ENCODE measurements around the gene TMEM63B. TPM values are rescaled to one million over a fixed set of nuclear protein-coding genes. Genes with fewer than 3 reads are reported as not detected.
A peak's percentile ranks its signal among the peaks of the same experiment; 100 is the strongest.
"Not testable (repeated sequence)": the region's sequence is repeated elsewhere in the genome, so short reads cannot be mapped to it uniquely, and the experiment has no call there.

The TMEM63B gene
- total RNA-seq, 1 donor from 2014 or later = 20.3 TPM

- no peak for DNase-seq (ENCODE audit: low spot score)
- Mint-ChIP-seq H3K27me3 (ENCODE audit: low read depth) (no peaks in the 10 kb centered on the region), H3K4me3 (ENCODE audit: low read depth) (no peak overlapping the region), H3K9me3 (no peaks in the 10 kb centered on the region), H3K4me1 (ENCODE audit: low read depth) (peaks cover 26% of the 10 kb centered on the region), H3K27ac (no peak overlapping the region), H3K36me3 (ENCODE audit: low read depth) (no peaks in the 10 kb centered on the region)
- intact Hi-C loops (cut with micrococcal nuclease) = no loop called here
Measured at GRCh38 chr6:44189257-44189656, 61.9 kb downstream of the TMEM63B start.

- no peak for DNase-seq (ENCODE audit: low spot score)
- no peaks in the 10 kb centered on the region for H3K36me3 Mint-ChIP-seq (ENCODE audit: low read depth)
- H3K27ac Mint-ChIP-seq = no peak overlapping the region
- peaks cover 4% of the 10 kb centered on the region for H3K27me3 Mint-ChIP-seq (ENCODE audit: low read depth)
- intact Hi-C loops (cut with micrococcal nuclease) = loop anchor here (1.0 kb wide), 1 partner anchor 48 kb away; no protein-coding TSS in a partner anchor
- H3K4me1 Mint-ChIP-seq (ENCODE audit: low read depth) = peaks cover 26% of the 10 kb centered on the region
- H3K9me3 Mint-ChIP-seq = no peaks in the 10 kb centered on the region
- H3K4me3 Mint-ChIP-seq (ENCODE audit: low read depth) = no peak overlapping the region
Measured at GRCh38 chr6:44190715-44191114, 63.4 kb downstream of the TMEM63B start.

- H3K4me1 Mint-ChIP-seq (ENCODE audit: low read depth) = peaks cover 20% of the 10 kb centered on the region
- H3K36me3 Mint-ChIP-seq (ENCODE audit: low read depth) = no peaks in the 10 kb centered on the region
- no peak for DNase-seq (ENCODE audit: low spot score)
- H3K9me3 Mint-ChIP-seq = no peaks in the 10 kb centered on the region
- peaks cover 4% of the 10 kb centered on the region for H3K27me3 Mint-ChIP-seq (ENCODE audit: low read depth)
- peak overlapping the region; percentile 2 for H3K27ac Mint-ChIP-seq
- no peak overlapping the region for H3K4me3 Mint-ChIP-seq (ENCODE audit: low read depth)
- intact Hi-C loops (cut with micrococcal nuclease) = no loop called here
Measured at GRCh38 chr6:44192428-44193041, 65.2 kb downstream of the TMEM63B start.

GRCh38 chr6:44193307-44193910, 66.1 kb downstream of the TMEM63B start:
- H3K27ac Mint-ChIP-seq = no peak overlapping the region
- no peaks in the 10 kb centered on the region for H3K36me3 Mint-ChIP-seq (ENCODE audit: low read depth)
- H3K9me3 Mint-ChIP-seq = no peaks in the 10 kb centered on the region
- intact Hi-C loops (cut with micrococcal nuclease) = no loop called here
- DNase-seq (ENCODE audit: low spot score) = no peak
- no peak overlapping the region for H3K4me3 Mint-ChIP-seq (ENCODE audit: low read depth)
- H3K27me3 Mint-ChIP-seq (ENCODE audit: low read depth) = peaks cover 4% of the 10 kb centered on the region
- peaks cover 20% of the 10 kb centered on the region for H3K4me1 Mint-ChIP-seq (ENCODE audit: low read depth)

- H3K27me3 Mint-ChIP-seq (ENCODE audit: low read depth) = peaks cover 5% of the 10 kb centered on the region
- no peak overlapping the region for H3K27ac Mint-ChIP-seq
- no peaks in the 10 kb centered on the region for H3K36me3 Mint-ChIP-seq (ENCODE audit: low read depth)
- H3K4me1 Mint-ChIP-seq (ENCODE audit: low read depth) = peaks cover 17% of the 10 kb centered on the region
- intact Hi-C loops (cut with micrococcal nuclease) = no loop called here
- no peaks in the 10 kb centered on the region for H3K9me3 Mint-ChIP-seq
- no peak overlapping the region for H3K4me3 Mint-ChIP-seq (ENCODE audit: low read depth)
- DNase-seq (ENCODE audit: low spot score) = no peak
Measured at GRCh38 chr6:44194326-44194725, 67.0 kb downstream of the TMEM63B start.

GRCh38 chr6:44196351-44196750, 69.0 kb downstream of the TMEM63B start:
- H3K4me1 Mint-ChIP-seq (ENCODE audit: low read depth) = peaks cover 12% of the 10 kb centered on the region
- H3K27ac Mint-ChIP-seq; H3K9me3 Mint-ChIP-seq; H3K27me3 Mint-ChIP-seq (ENCODE audit: low read depth); intact Hi-C loops (cut with micrococcal nuclease); H3K36me3 Mint-ChIP-seq (ENCODE audit: low read depth); H3K4me3 Mint-ChIP-seq (ENCODE audit: low read depth); DNase-seq (ENCODE audit: low spot score): not testable (repeated sequence)

- H3K27me3 Mint-ChIP-seq (ENCODE audit: low read depth) = peaks cover 8% of the 10 kb centered on the region
- H3K27ac Mint-ChIP-seq = no peak overlapping the region
- no peak overlapping the region for H3K4me3 Mint-ChIP-seq (ENCODE audit: low read depth)
- no peaks in the 10 kb centered on the region for H3K4me1 Mint-ChIP-seq (ENCODE audit: low read depth)
- no peak for DNase-seq (ENCODE audit: low spot score)
- no peaks in the 10 kb centered on the region for H3K9me3 Mint-ChIP-seq
- no peaks in the 10 kb centered on the region for H3K36me3 Mint-ChIP-seq (ENCODE audit: low read depth)
- intact Hi-C loops (cut with micrococcal nuclease) = no loop called here
Measured at GRCh38 chr6:44198684-44199083, 71.3 kb downstream of the TMEM63B start.

- Mint-ChIP-seq H3K27ac (no peak overlapping the region), H3K9me3 (no peaks in the 10 kb centered on the region), H3K4me3 (ENCODE audit: low read depth) (no peak overlapping the region), H3K27me3 (ENCODE audit: low read depth) (peaks cover 7% of the 10 kb centered on the region), H3K4me1 (ENCODE audit: low read depth) (peaks cover 10% of the 10 kb centered on the region), H3K36me3 (ENCODE audit: low read depth) (no peaks in the 10 kb centered on the region)
- intact Hi-C loops (cut with micrococcal nuclease) = no loop called here
- no peak for DNase-seq (ENCODE audit: low spot score)
Measured at GRCh38 chr6:44199883-44200282, 72.5 kb downstream of the TMEM63B start.

- intact Hi-C loops (cut with micrococcal nuclease) = no loop called here
- H3K36me3 Mint-ChIP-seq (ENCODE audit: low read depth) = no peaks in the 10 kb centered on the region
- H3K27me3 Mint-ChIP-seq (ENCODE audit: low read depth) = peaks cover 8% of the 10 kb centered on the region
- no peaks in the 10 kb centered on the region for H3K9me3 Mint-ChIP-seq
- peaks cover 11% of the 10 kb centered on the region for H3K4me1 Mint-ChIP-seq (ENCODE audit: low read depth)
- H3K4me3 Mint-ChIP-seq (ENCODE audit: low read depth) = no peak overlapping the region
- no peak for DNase-seq (ENCODE audit: low spot score)
- no peak overlapping the region for H3K27ac Mint-ChIP-seq
Measured at GRCh38 chr6:44201200-44201599, 73.8 kb downstream of the TMEM63B start.

GRCh38 chr6:44201638-44202303, 74.4 kb downstream of the TMEM63B start:
- intact Hi-C loops (cut with micrococcal nuclease) = no loop called here

GRCh38 chr6:44202332-44202971, 75.1 kb downstream of the TMEM63B start:
- peaks cover 8% of the 10 kb centered on the region for H3K27me3 Mint-ChIP-seq (ENCODE audit: low read depth)
- no peak overlapping the region for H3K4me3 Mint-ChIP-seq (ENCODE audit: low read depth)
- no peak overlapping the region for H3K27ac Mint-ChIP-seq
- intact Hi-C loops (cut with micrococcal nuclease) = no loop called here
- no peaks in the 10 kb centered on the region for H3K9me3 Mint-ChIP-seq
- H3K36me3 Mint-ChIP-seq (ENCODE audit: low read depth) = no peaks in the 10 kb centered on the region
- DNase-seq (ENCODE audit: low spot score) = no peak
- peaks cover 12% of the 10 kb centered on the region for H3K4me1 Mint-ChIP-seq (ENCODE audit: low read depth)

More at GRCh38 chr6:44201638-44202303, 74.4 kb downstream of the TMEM63B start:
- Mint-ChIP-seq H3K36me3 (ENCODE audit: low read depth) (no peaks in the 10 kb centered on the region), H3K27me3 (ENCODE audit: low read depth) (peaks cover 8% of the 10 kb centered on the region), H3K9me3 (no peaks in the 10 kb centered on the region), H3K4me1 (ENCODE audit: low read depth) (peaks cover 12% of the 10 kb centered on the region), H3K27ac (no peak overlapping the region), H3K4me3 (ENCODE audit: low read depth) (no peak overlapping the region)
- no peak for DNase-seq (ENCODE audit: low spot score)

GRCh38 chr6:44202972-44203750, 75.8 kb downstream of the TMEM63B start:
- H3K4me3 Mint-ChIP-seq (ENCODE audit: low read depth) = no peak overlapping the region
- DNase-seq (ENCODE audit: low spot score) = no peak
- H3K9me3 Mint-ChIP-seq = no peaks in the 10 kb centered on the region
- H3K36me3 Mint-ChIP-seq (ENCODE audit: low read depth) = no peaks in the 10 kb centered on the region
- intact Hi-C loops (cut with micrococcal nuclease) = no loop called here
- no peak overlapping the region for H3K27ac Mint-ChIP-seq
- H3K4me1 Mint-ChIP-seq (ENCODE audit: low read depth) = peaks cover 12% of the 10 kb centered on the region
- H3K27me3 Mint-ChIP-seq (ENCODE audit: low read depth) = peaks cover 10% of the 10 kb centered on the region

Data from activated T-helper 2 cell treated with anti-CD3 and anti-CD28 coated beads, Interferon-gamma antibody, Interleukin-2, Interleukin-4, amounts not matched to agents 10 μg/mL and 5 μg/mL and 100 μg/mL, durations not matched to agents 14 hours and 24 hours and 36 hours (primary cell).